Activated CD8-positive, alpha-beta memory T cell treated with anti-CD3 and anti-CD28 coated beads for 36 hours (primary cell): ENCODE data around the gene UBE2G1. TPM values are rescaled to one million over a fixed set of nuclear protein-coding genes. Genes with fewer than 3 reads are reported as not detected.

ENCODE experiments used
- CTCF ChIA-PET: fragments of 350-600 bp; sonication (Branson Sonifier 250); formaldehyde crosslinking; loops from one replicate; lab custom pipeline; 2021; ENCODE audit warnings: antibody characterized with exemption; lab: Charles Lee
- POLR2A ChIA-PET: fragments of 350-600 bp; sonication (Branson Sonifier 250); formaldehyde crosslinking; loops from one replicate; lab custom pipeline; 2021; ENCODE audit warnings: antibody characterized with exemption; lab: Charles Lee
- total RNA-seq, 2 experiments: library from RNA; stranded (reverse); gene quantifications; one replicate each; pipeline ENCODE4 v1.2.3, GENCODE V29; 2021

The UBE2G1 gene
- total RNA-seq, 2 experiments from 2014 or later: 64.1 to 69.5 TPM

DNA sequence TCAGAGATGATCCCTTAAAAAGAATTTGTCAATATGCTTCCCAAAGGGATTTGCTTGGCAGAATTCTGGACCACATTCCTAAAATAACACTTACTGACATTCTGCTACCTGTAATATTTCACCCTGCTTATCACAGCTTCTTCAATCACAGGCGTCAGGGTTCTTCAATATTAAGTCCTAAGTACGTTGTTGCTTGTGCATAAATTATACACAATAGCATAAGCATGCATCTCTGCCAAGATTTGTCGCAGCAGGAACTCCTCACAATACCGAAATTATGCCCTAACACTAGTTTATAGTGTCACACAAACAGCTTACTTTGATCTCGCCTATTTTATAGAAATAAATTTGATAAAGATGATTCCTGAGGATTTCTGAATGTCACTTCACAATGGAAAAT is 48.9 kb downstream of the UBE2G1 start:
- ChIA-PET POLR2A (no interaction called here), CTCF (no interaction called here)

GRCh38 chr17:4316648-4317047 is 49.8 kb downstream of the UBE2G1 start:
- ChIA-PET POLR2A (no interaction called here), CTCF (interaction anchor here (1.3 kb wide), 1 partner anchor 12 kb away, joined by 3 read pairs; no protein-coding TSS in a partner anchor)

- POLR2A ChIA-PET: no interaction called here
- CTCF ChIA-PET: interaction anchor here (1.0 to 1.3 kb wide), 2 partner anchors 8 to 51 kb away, joined by 3 read pairs; partner anchors contain the start of gene UBE2G1
Measured at GRCh38 chr17:4314618-4315017, 51.9 kb downstream of the UBE2G1 start.

- ChIA-PET CTCF (interaction anchor here (1.3 kb wide), 1 partner anchor 52 kb away, joined by 3 read pairs; the partner anchor contains the start of gene UBE2G1), POLR2A (no interaction called here)
Measured at GRCh38 chr17:4314179-4314578, 52.3 kb downstream of the UBE2G1 start.

GRCh38 chr17:4313221-4314114 is 53.0 kb downstream of the UBE2G1 start:
- ChIA-PET CTCF (interaction anchor here (1.3 kb wide), 1 partner anchor 52 kb away, joined by 3 read pairs; the partner anchor contains the start of gene UBE2G1), POLR2A (interaction anchor here (0.6 kb wide), 1 partner anchor 16 kb away, joined by 3 read pairs; no protein-coding TSS in a partner anchor)

- ChIA-PET POLR2A (no interaction called here), CTCF (no interaction called here)
Measured at GRCh38 chr17:4310354-4311060, 56.0 kb downstream of the UBE2G1 start.

DNA sequence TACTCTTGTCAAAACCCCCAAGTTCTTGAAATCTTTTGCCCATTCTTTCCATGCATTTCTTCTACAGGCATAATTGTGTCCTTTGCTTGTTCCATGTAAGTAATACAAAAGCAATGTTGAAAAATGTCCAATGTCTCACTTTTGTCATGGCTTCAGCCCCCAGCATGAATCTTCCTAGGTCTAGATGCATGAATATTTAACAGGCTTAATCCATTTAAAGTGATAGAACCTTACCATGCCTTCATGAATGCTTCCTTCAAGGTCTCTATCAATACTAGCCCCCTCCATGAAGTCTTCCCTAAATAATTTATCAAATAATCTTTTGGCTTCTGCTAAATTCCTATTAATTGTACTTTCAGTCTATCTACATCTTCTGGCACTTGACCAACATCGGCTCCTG is 56.6 kb downstream of the UBE2G1 start:
- ChIA-PET CTCF (no interaction called here), POLR2A (no interaction called here)

GRCh38 chr17:4307179-4307930 is 59.1 kb downstream of the UBE2G1 start:
- CTCF ChIA-PET: interaction anchor here (0.7 kb wide), 1 partner anchor 8 kb away, joined by 3 read pairs; no protein-coding TSS in a partner anchor
- POLR2A ChIA-PET: no interaction called here

DNA sequence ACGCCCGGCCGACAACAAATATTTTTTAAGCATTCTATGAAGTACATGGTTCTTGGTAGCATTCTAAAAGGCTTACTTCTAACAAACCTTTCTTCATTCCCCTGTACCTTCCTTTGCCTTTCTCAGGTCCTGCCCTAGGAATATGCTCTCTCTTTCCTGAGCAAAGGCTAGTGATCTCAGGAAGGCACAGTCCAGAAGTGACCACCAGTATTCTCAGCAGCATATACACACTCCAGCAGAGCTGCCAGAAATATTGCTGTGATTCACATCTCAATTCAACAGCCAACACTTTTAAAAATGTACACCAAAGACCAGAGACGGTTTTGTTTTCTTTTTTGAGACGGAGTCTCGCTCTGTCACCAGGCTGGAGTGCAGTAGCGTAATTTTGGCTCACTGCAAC is 61.3 kb downstream of the UBE2G1 start:
- ChIA-PET POLR2A (no interaction called here), CTCF (interaction anchor here (0.6 to 1.8 kb wide), 5 partner anchors 11 to 324 kb away, joined by 3 to 6 read pairs (median 3); no protein-coding TSS in a partner anchor)

GRCh38 chr17:4304417-4305027 is 62.0 kb downstream of the UBE2G1 start:
- POLR2A ChIA-PET: interaction anchor here (0.7 kb wide), 1 partner anchor 40 kb away, joined by 4 read pairs; no protein-coding TSS in a partner anchor
- CTCF ChIA-PET: interaction anchor here (0.6 to 1.8 kb wide), 8 partner anchors 11 to 323 kb away, joined by 3 to 6 read pairs (median 3); no protein-coding TSS in a partner anchor

DNA sequence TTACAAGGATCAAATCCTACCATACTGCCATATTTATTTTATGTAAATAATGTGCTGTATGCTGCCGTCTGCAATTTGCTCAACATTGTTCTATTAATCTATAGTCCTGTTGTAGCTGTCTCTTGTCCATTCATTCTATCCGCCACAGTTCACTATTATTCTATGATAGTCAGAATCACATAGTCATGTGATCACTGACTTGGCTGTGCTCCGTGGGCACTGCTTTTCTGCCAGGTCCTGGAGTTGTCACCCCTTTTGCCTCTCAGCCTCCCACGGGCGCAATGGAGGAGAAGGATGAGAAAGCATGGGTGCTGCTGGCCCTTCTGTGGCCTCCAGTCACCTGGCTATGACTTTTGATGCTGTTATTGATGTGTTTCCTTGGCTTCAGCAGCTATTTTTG is 65.4 kb downstream of the UBE2G1 start:
- ChIA-PET POLR2A (no interaction called here), CTCF (interaction anchor here (0.7 kb wide), 1 partner anchor 446 kb away, joined by 4 read pairs; no protein-coding TSS in a partner anchor)

DNA sequence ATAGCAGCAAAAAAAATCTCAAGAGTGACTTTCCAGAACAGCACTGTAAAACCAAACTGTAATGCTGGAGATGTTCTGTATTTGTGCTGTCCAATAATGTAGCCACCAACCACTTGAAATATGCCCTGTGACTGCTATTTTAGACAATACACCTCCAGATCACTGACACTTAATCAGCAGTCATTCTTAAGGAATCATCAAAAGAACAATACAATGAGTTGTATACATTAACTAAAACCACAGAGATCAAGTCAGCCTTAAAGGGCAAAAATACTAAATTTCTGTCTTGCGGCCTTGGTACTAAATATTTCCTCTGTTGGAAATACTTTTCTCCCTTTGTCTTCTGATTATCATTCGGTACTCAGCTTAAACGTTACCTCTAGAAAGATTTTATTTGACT is 69.1 kb downstream of the UBE2G1 start:
- ChIA-PET POLR2A (interaction anchor here (0.6 kb wide), 2 partner anchors 15 to 1642 kb away, joined by 3 read pairs; no protein-coding TSS in a partner anchor), CTCF (interaction anchor here (0.6 kb wide), 1 partner anchor 11 kb away, joined by 3 read pairs; no protein-coding TSS in a partner anchor)

DNA sequence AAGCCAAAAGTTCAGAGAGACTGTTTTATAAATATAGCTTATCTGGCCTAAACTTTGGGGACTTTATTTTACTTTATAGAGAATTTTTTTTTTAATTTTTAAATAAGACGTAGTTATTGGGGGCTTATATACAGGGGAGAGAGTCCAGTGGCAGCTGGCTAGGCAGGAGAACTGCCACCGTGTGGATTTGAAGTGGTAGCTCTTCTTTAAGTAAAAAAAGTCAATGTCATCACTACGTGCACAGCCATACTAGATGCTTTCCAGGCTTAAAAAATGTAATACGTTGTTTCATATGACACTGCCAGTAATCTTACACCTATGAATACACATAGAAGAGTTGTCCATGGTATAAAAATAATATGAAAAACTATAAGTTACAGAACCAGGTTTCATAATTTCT is 70.8 kb downstream of the UBE2G1 start:
- POLR2A ChIA-PET: no interaction called here
- CTCF ChIA-PET: no interaction called here

- POLR2A ChIA-PET: no interaction called here
Measured at GRCh38 chr17:4293572-4293971, 72.9 kb downstream of the UBE2G1 start.

DNA sequence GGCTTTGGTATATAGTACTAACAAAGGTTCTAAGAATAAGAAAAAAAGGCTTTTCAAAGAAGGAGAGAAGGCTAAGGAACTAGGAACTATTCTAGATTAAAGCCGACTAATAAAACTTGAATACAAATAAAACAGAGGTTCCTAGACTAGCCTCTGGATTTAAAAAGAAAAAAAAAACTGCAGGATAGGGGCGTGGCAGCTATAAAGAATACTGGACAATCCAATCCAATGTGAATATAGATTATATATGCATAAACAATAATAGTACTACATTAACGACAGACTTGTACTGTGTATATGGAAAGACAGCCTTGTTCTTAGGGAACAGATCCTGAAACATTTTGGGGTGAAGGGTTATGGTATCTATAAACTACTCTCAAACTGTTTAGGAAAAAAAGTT is 78.8 kb downstream of the UBE2G1 start:
- ChIA-PET POLR2A (no interaction called here), CTCF (no interaction called here)

More at GRCh38 chr17:4293572-4293971, 72.9 kb downstream of the UBE2G1 start:
- CTCF ChIA-PET: no interaction called here

GRCh38 chr17:4276514-4276913 is 90.0 kb downstream of the UBE2G1 start:
- CTCF ChIA-PET: no interaction called here
- POLR2A ChIA-PET: no interaction called here

DNA sequence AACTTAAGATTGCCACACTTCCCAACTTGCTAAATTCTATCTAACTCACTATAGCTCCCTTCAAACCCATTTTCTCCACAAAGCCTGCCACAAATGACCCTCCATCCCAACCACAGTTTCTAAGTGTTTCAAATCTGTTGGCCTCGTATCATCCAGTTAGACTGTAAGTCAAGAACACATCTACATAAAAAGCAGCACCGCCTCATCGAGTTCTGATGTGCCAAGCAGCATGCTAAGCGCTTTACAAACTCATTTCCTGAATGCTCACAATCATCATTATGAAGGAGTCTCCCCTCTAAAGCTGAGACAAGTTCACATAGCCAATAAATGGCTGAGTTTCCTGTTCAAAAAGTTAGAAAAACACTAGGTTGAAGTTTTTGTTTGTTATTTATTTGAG is 93.5 kb downstream of the UBE2G1 start:
- CTCF ChIA-PET: interaction anchor here (0.6 to 1.3 kb wide), 2 partner anchors 24 to 151 kb away, joined by 3 read pairs; no protein-coding TSS in a partner anchor
- POLR2A ChIA-PET: interaction anchor here (0.6 kb wide), 1 partner anchor 93 kb away, joined by 3 read pairs; no protein-coding TSS in a partner anchor
